Astrocyte (in vitro differentiated cells and primary cell): ENCODE data around the gene DFFA. TPM values are rescaled to one million over a fixed set of nuclear protein-coding genes. Genes with fewer than 3 reads are reported as not detected.

Experiments
- DNase-seq: peaks from one replicate; pipeline ENCODE4 v3.0.0-alpha.2; 2010; ENCODE audit warnings: low read depth
- FAIRE-seq: peaks from 2 replicates; lab custom pipeline; 2011; peaks lifted over from hg19 to GRCh38; lab: Jason Lieb, UNC
- H2AFZ ChIP-seq: 2 replicates; pipeline ENCODE4 v1.6.0; 2012; ENCODE audit warnings: low read depth, low read length, inconsistent platforms
- H3K27ac ChIP-seq: 2 replicates; pipeline ENCODE4 v1.5.1; 2011; ENCODE audit warnings: low read depth, low read length, inconsistent platforms
- H3K27me3 ChIP-seq: 2 replicates; pipeline ENCODE4 v1.6.0; 2011; ENCODE audit warnings: low read length, inconsistent platforms; ENCODE audit not compliant: insufficient read depth
- H3K36me3 ChIP-seq: 2 replicates; pipeline ENCODE4 v1.5.1; 2011; ENCODE audit warnings: low read length, inconsistent platforms; ENCODE audit not compliant: insufficient read depth
- H3K4me1 ChIP-seq: 2 replicates; pipeline ENCODE4 v1.5.1; 2011; ENCODE audit warnings: low read length, inconsistent platforms; ENCODE audit not compliant: insufficient read depth
- H3K4me2 ChIP-seq: 2 replicates; pipeline ENCODE4 v1.6.0; 2012; ENCODE audit warnings: low read length, inconsistent platforms
- H3K4me3 ChIP-seq: 2 replicates; pipeline ENCODE4 v1.5.1; 2011; ENCODE audit warnings: low read depth, mild to moderate bottlenecking, low read length, inconsistent platforms; ENCODE audit not compliant: insufficient read depth
- H3K79me2 ChIP-seq: 2 replicates; pipeline ENCODE4 v1.6.0; 2012; ENCODE audit warnings: mild to moderate bottlenecking, low read length, inconsistent platforms; ENCODE audit not compliant: insufficient read depth
- H3K9ac ChIP-seq: 2 replicates; pipeline ENCODE4 v1.6.0; 2012; ENCODE audit warnings: mild to moderate bottlenecking, low read length, inconsistent platforms
- H3K9me3 ChIP-seq: 2 replicates; pipeline ENCODE4 v1.5.1; 2012; ENCODE audit warnings: low read depth, mild to moderate bottlenecking, low read length, inconsistent platforms; ENCODE audit not compliant: insufficient read depth
- H4K20me1 ChIP-seq: 2 replicates; pipeline ENCODE4 v1.6.0; 2012; ENCODE audit warnings: low read length, inconsistent platforms; ENCODE audit not compliant: insufficient read depth
- H3K27ac Mint-ChIP-seq: one replicate; pipeline ENCODE4 v1.8.0; 2021; ENCODE audit warnings: mild to moderate bottlenecking, mixed read lengths; ENCODE audit not compliant: unreplicated experiment
- H3K27me3 Mint-ChIP-seq: one replicate; pipeline ENCODE4 v1.8.0; 2021; ENCODE audit warnings: low read depth, mixed read lengths; ENCODE audit not compliant: unreplicated experiment
- H3K36me3 Mint-ChIP-seq: one replicate; pipeline ENCODE4 v1.8.0; 2021; ENCODE audit warnings: low read depth, mixed read lengths; ENCODE audit not compliant: unreplicated experiment
- H3K4me1 Mint-ChIP-seq: one replicate; pipeline ENCODE4 v1.8.0; 2021; ENCODE audit warnings: low read depth, mixed read lengths; ENCODE audit not compliant: unreplicated experiment
- H3K4me3 Mint-ChIP-seq: one replicate; pipeline ENCODE4 v1.8.0; 2021; ENCODE audit warnings: mild to moderate bottlenecking, moderate library complexity, mixed read lengths; ENCODE audit not compliant: unreplicated experiment
- H3K9me3 Mint-ChIP-seq: one replicate; pipeline ENCODE4 v1.8.0; 2021; ENCODE audit warnings: mild to moderate bottlenecking, mixed read lengths; ENCODE audit not compliant: unreplicated experiment
- EZH2 ChIP-seq: IDR thresholded peaks from 2 replicates; pipeline ENCODE4 v1.6.1; 2012; ENCODE audit warnings: mild to moderate bottlenecking, low read length, inconsistent platforms; ENCODE audit not compliant: insufficient read depth
- total RNA-seq: library from RNA; stranded (reverse); gene quantifications from 2 replicates; pipeline ENCODE4 v1.2.1, GENCODE V29; 2021
- TF ChIP-seq, protein P1 (sequence below): IDR thresholded peaks from 2 replicates; pipeline ENCODE4 v1.5.1; 2011; ENCODE audit warnings: low read depth, mild to moderate bottlenecking, inconsistent platforms, low read length, moderate library complexity; ENCODE audit not compliant: insufficient read depth

The DFFA gene
- total RNA-seq, 1 donor from 2014 or later: 58.2 TPM

DNA sequence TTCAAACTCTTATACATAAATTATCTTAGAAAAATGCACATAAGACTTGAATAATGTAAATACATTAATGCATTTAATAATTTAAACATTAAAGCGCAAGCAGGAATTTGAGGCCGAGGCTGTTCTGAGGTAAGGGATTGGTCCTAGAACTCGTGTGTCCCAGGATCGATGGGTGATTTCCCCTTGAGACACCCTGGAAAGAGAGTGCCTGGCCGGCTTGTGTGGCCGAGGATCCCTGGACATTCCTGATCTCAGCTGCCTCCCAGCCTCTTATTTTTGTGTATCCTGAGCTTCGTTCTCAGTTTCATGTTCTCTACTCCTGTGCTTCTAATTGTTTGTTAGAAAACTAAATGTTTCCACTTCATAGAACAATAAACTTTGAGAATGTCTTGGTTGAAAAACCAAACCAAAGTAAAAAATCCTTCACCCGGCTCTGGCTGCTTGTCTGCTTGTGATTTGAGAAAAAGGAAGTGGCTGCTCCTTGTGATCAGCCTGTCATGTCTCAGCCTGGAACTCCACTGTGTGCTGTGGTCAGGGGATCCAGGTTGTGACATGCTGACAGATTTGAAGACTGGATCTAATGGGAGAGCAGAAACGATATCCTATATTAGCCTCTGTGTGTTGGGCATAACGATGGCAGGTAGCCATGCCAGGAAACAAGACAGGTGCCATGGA is 43.1 kb upstream of the DFFA start:
- Mint-ChIP-seq H3K4me1 (peaks cover 72% of the 10 kb centered on the region), H3K4me3 (no peak overlapping the region), H3K27me3 (no peaks in the 10 kb centered on the region), H3K36me3 (peaks cover 3% of the 10 kb centered on the region), H3K27ac (no peak overlapping the region), H3K9me3 (no peaks in the 10 kb centered on the region)
- Histone ChIP-seq H3K4me3 (no peak overlapping the region), H3K9ac (no peak overlapping the region), H3K27ac (no peak overlapping the region), H3K4me2 (no peak overlapping the region), H3K9me3 (no peaks in the 10 kb centered on the region), H3K79me2 (peaks cover 70% of the 10 kb centered on the region), H3K36me3 (no peaks in the 10 kb centered on the region), H3K27me3 (no peaks in the 10 kb centered on the region), H3K4me1 (peaks cover 17% of the 10 kb centered on the region), H4K20me1 (peaks cover 79% of the 10 kb centered on the region), H2AFZ (no peak overlapping the region)
- FAIRE-seq: no peak
- DNase-seq: no peak
- TF ChIP-seq EZH2: no peak
- TF ChIP-seq, protein P1, sequence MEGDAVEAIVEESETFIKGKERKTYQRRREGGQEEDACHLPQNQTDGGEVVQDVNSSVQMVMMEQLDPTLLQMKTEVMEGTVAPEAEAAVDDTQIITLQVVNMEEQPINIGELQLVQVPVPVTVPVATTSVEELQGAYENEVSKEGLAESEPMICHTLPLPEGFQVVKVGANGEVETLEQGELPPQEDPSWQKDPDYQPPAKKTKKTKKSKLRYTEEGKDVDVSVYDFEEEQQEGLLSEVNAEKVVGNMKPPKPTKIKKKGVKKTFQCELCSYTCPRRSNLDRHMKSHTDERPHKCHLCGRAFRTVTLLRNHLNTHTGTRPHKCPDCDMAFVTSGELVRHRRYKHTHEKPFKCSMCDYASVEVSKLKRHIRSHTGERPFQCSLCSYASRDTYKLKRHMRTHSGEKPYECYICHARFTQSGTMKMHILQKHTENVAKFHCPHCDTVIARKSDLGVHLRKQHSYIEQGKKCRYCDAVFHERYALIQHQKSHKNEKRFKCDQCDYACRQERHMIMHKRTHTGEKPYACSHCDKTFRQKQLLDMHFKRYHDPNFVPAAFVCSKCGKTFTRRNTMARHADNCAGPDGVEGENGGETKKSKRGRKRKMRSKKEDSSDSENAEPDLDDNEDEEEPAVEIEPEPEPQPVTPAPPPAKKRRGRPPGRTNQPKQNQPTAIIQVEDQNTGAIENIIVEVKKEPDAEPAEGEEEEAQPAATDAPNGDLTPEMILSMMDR: no peak

DNA sequence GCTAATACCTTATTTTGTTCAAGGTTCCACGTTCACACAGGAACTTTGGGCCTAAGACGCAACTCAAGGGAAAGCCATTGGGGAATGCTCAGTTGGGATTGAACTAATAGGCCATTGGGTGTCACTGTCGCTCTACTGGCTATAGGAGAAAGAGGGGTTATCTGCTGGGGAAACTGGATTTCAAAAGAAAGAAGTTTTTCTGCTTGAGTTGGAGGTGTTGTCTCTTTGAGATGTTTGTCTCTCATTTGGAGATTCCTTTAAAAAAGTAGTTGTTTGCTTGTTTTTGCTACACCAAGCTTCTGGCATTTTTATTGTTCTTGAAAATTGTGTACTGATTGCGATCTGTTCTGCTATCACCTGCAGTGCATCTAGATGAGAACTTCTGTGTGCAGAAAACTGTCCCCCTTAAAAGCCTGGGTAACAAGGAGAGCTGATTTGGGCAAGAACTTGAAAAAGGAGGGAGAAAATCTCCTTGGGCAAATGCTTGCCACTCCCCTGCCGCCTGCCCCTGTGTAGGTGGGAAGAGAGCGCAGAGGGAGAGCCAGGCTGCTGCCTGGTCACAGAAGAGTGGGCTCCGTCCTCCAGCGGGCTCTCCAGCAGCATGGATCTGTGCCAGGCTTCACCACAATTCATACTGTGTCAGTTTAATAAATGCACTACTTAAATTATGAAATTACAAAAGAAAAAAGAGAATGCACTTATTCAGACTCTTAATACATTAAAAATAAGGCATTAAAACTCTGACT is 42.3 kb upstream of the DFFA start:
- Histone ChIP-seq H3K9me3 (no peaks in the 10 kb centered on the region), H3K4me3 (no peak overlapping the region), H3K27me3 (no peaks in the 10 kb centered on the region), H2AFZ (no peak overlapping the region), H3K9ac (no peak overlapping the region), H3K4me2 (no peak overlapping the region), H3K27ac (no peak overlapping the region), H3K36me3 (no peaks in the 10 kb centered on the region), H4K20me1 (peaks cover 85% of the 10 kb centered on the region), H3K79me2 (peaks cover 73% of the 10 kb centered on the region), H3K4me1 (peaks cover 25% of the 10 kb centered on the region)
- H3K9me3 Mint-ChIP-seq: no peaks in the 10 kb centered on the region
- no peaks in the 10 kb centered on the region for H3K27me3 Mint-ChIP-seq
- peaks cover 79% of the 10 kb centered on the region for H3K4me1 Mint-ChIP-seq
- DNase-seq (peak; percentile 22), FAIRE-seq (no peak)
- peak overlapping the region; percentile 57 for H3K4me3 Mint-ChIP-seq
- H3K27ac Mint-ChIP-seq: no peak overlapping the region
- TF ChIP-seq EZH2: no peak
- TF ChIP-seq, protein P1: peak; percentile 53
- H3K36me3 Mint-ChIP-seq: peaks cover 2% of the 10 kb centered on the region

DNA sequence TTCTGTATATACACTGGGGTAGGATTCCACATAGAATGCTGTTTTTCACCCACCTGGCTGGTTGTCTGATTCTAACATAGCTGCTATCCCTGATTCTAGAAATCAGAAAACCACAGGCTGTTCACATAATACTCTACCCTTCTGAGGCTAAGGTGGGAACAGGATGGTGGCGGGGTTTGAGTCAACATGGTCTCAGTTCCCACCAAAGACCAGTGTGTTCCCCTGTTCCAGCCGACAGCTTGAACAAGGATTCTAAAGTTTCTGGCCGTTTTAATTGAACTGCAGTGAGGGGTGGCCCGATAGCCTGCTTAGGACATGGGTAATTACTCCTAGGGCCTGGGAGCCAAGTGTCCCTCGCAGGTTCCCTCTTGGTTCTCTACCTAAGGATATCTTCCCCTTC is 40.9 kb upstream of the DFFA start:
- H3K4me1 Mint-ChIP-seq: peaks cover 80% of the 10 kb centered on the region
- FAIRE-seq: no peak
- no peak for DNase-seq
- H4K20me1 ChIP-seq: peaks cover 74% of the 10 kb centered on the region
- H3K27ac ChIP-seq: no peak overlapping the region
- no peak overlapping the region for H3K9ac ChIP-seq
- no peaks in the 10 kb centered on the region for H3K27me3 ChIP-seq
- no peak overlapping the region for H3K27ac Mint-ChIP-seq
- no peaks in the 10 kb centered on the region for H3K36me3 Mint-ChIP-seq
- H3K9me3 Mint-ChIP-seq: no peaks in the 10 kb centered on the region
- no peaks in the 10 kb centered on the region for H3K27me3 Mint-ChIP-seq
- peaks cover 28% of the 10 kb centered on the region for H3K4me1 ChIP-seq
- H3K36me3 ChIP-seq: no peaks in the 10 kb centered on the region
- no peak overlapping the region for H3K4me3 Mint-ChIP-seq
- H3K79me2 ChIP-seq: peaks cover 79% of the 10 kb centered on the region
- no peaks in the 10 kb centered on the region for H3K9me3 ChIP-seq
- no peak overlapping the region for H3K4me3 ChIP-seq
- H2AFZ ChIP-seq: no peak overlapping the region
- H3K4me2 ChIP-seq: no peak overlapping the region
- no peak for TF ChIP-seq EZH2
- TF ChIP-seq, protein P1: no peak
